Measurements from ENCODE around the gene MCTP2.
A peak's percentile ranks its signal among the peaks of the same experiment; 100 is the strongest.

Gene MCTP2

GRCh38 chr15:94400526-94401298 lies 169.4 kb downstream of the MCTP2 start:
- no peak for DNase-seq

- DNase-seq = peak; percentile 6
These were observed 172.0 kb downstream of the MCTP2 start for GRCh38 chr15:94403331-94403730.

- no peak for DNase-seq
These were observed 173.4 kb downstream of the MCTP2 start for GRCh38 chr15:94404733-94405283.

- DNase-seq = no peak
These were observed 179.9 kb downstream of the MCTP2 start for GRCh38 chr15:94411285-94411684.

GRCh38 chr15:94411846-94412245 lies 180.5 kb downstream of the MCTP2 start:
- no peak for DNase-seq

GRCh38 chr15:94412979-94413746 lies 181.8 kb downstream of the MCTP2 start:
- peak; percentile 58 for DNase-seq

GRCh38 chr15:94414916-94415315 lies 183.6 kb downstream of the MCTP2 start:
- no peak for DNase-seq

GRCh38 chr15:94416267-94416666 lies 184.9 kb downstream of the MCTP2 start:
- no peak for DNase-seq

GRCh38 chr15:94416820-94417219 lies 185.5 kb downstream of the MCTP2 start:
- DNase-seq = no peak

GRCh38 chr15:94417501-94418293 lies 186.3 kb downstream of the MCTP2 start:
- DNase-seq = no peak

- DNase-seq = no peak
These were observed 190.3 kb downstream of the MCTP2 start for GRCh38 chr15:94421706-94422105.

GRCh38 chr15:94432279-94432678 lies 200.9 kb downstream of the MCTP2 start:
- no peak for DNase-seq

- no peak for DNase-seq
These were observed 207.8 kb downstream of the MCTP2 start for GRCh38 chr15:94439158-94439557.

- no peak for DNase-seq
These were observed 210.4 kb downstream of the MCTP2 start for GRCh38 chr15:94441760-94442159.

GRCh38 chr15:94442480-94442879 lies 211.1 kb downstream of the MCTP2 start:
- DNase-seq = no peak

- no peak for DNase-seq
These were observed 211.8 kb downstream of the MCTP2 start for GRCh38 chr15:94443186-94443585.

GRCh38 chr15:94445566-94446160 lies 214.3 kb downstream of the MCTP2 start:
- DNase-seq = no peak

- DNase-seq = no peak
These were observed 215.1 kb downstream of the MCTP2 start for GRCh38 chr15:94446441-94446840.

GRCh38 chr15:94451466-94451865 lies 220.1 kb downstream of the MCTP2 start:
- no peak for DNase-seq

- DNase-seq = no peak
These were observed 222.0 kb downstream of the MCTP2 start for GRCh38 chr15:94453227-94453988.

- DNase-seq = no peak
These were observed 223.9 kb downstream of the MCTP2 start for GRCh38 chr15:94455297-94455696.

- DNase-seq = peak; percentile 35
These were observed 224.9 kb downstream of the MCTP2 start for GRCh38 chr15:94456226-94456625.
